ENCODE data around the gene M1AP. TPM values are rescaled to one million over a fixed set of nuclear protein-coding genes. Genes with fewer than 3 reads are reported as not detected.

Gene M1AP
- total RNA-seq, 1 donor from 2014 or later = 4.6 TPM

- no peak for DNase-seq
These were observed 54.0 kb downstream of the M1AP start for GRCh38 chr2:74593826-74594772.

DNA sequence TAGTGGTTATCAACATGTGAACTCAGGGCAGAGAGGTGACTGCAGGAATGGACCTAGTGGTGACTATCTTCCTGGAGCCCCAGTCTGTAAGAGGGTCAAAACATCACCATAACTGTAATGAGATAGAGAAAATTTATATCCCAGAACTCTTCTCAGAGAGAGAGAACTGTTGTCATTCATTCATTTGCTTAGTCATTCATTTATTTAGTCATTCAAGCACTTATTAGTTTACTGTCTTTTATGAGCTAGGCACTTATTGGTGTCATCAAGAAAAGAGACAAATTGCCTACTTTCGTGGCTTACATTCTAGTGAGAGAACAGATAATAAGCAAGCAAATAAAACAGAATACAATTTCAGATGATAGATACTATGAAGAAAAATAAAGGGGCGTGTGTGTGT, 59.5 kb downstream of the M1AP start:
- no peak for DNase-seq

- DNase-seq = peak; percentile 89
These were observed 60.4 kb downstream of the M1AP start for GRCh38 chr2:74587664-74588277.

DNA sequence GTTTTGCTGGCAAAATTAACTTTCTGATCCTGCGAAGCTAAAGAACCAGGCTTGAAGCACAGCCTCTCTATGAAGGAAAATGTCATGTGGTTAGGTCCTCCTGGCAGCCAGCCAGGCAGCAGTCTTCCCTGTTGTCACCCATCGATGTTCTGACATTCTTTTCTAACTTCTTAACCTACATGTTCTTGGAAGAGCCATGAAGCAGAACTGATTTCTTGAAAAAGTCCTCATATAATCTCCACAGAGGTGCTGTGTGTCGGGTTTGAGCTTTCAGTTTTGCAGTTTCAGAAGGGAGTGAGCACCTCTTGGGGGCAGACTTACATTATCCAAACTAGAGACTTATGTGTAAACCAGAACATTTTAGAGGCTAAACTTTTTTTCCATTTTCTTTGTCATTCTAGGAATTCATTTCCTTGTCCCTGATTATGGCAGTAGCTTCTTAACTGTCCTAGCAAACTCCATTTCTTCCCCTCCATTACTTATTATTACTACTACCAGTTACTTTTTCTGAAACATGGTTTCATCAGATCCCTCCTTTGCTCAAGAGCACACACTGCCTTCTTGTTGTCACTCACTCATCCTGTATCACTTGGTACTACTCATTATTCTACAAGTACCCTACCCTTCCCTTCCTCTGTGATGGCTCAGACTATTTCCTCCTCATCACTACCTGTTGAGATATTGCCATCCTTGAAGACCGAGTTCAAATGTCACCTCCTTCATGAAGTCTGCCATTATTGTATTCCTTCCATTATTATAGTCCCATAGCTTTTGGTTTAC, 62.5 kb downstream of the M1AP start:
- DNase-seq = no peak

GRCh38 chr2:74584088-74584645, 64.0 kb downstream of the M1AP start:
- DNase-seq = no peak

DNA sequence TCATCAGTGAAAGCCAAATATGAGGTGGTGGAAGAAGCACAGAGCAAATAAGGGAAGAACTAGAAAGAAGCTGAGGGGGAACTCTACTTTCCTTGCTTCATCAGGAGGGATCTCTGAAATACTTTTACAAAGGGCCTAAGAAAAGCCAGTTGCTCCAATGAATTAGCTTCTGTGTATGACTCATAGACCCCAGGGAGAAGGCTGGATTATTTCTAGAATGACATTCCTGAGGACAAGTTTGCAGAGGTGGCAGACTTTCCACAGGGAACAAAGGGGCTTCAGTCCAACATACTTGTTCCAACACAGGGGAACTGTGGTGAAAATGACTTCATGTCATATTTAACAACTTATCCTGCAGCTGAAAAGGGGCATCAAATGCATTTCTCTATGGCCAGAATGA, 64.6 kb downstream of the M1AP start:
- peak; percentile 73 for DNase-seq

DNA sequence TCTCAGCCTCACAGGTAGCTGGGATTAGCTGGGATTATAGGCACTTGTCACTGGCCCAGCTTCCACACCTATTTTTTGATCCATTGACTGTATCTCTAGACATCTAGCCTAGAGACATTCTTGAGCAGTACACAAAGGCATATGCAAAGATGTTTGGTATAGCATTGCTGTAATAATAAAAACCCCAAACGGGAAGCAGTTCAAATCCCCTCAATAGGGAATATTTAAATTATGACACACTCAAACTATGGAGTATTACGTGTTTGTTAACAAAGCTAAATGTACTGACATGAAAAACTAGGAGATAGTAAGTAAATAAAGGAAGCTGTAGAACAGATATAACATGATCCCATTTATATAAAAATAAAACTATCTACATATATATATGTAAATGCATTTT, 65.9 kb downstream of the M1AP start:
- DNase-seq = no peak

- DNase-seq = no peak
These were observed 66.7 kb downstream of the M1AP start for GRCh38 chr2:74581463-74581862.

GRCh38 chr2:74578408-74578807, 69.7 kb downstream of the M1AP start:
- DNase-seq = no peak

- peak; percentile 57 for DNase-seq
These were observed 70.7 kb downstream of the M1AP start for GRCh38 chr2:74577448-74577847.

- no peak for DNase-seq
These were observed 71.3 kb downstream of the M1AP start for GRCh38 chr2:74576863-74577229.

- peak; percentile 47 for DNase-seq
These were observed 71.8 kb downstream of the M1AP start for GRCh38 chr2:74576211-74576862.

- DNase-seq = no peak
These were observed 72.8 kb downstream of the M1AP start for GRCh38 chr2:74575320-74575719.

- no peak for DNase-seq
These were observed 74.2 kb downstream of the M1AP start for GRCh38 chr2:74573747-74574562.

- DNase-seq = no peak
These were observed 75.8 kb downstream of the M1AP start for GRCh38 chr2:74572178-74572925.

DNA sequence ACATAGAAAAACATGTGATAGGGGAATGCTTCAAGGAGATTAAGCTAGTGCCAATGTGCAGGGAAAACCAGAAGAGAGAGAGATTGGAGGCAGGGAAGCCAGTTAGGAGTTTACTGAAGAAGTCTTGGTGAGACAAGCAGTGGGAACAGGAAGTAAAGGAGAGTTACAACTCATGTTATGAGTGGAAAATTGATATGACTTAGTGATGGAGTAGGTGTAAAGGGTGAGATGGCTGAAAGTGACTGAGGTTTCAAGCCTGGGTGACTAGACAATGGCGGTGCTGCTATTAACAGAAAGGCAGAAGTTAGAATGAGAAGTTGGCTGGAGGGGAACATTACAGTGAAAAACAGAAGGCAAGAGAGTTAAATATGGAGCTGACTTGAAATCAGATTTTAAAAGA, 77.1 kb downstream of the M1AP start:
- no peak for DNase-seq

DNA sequence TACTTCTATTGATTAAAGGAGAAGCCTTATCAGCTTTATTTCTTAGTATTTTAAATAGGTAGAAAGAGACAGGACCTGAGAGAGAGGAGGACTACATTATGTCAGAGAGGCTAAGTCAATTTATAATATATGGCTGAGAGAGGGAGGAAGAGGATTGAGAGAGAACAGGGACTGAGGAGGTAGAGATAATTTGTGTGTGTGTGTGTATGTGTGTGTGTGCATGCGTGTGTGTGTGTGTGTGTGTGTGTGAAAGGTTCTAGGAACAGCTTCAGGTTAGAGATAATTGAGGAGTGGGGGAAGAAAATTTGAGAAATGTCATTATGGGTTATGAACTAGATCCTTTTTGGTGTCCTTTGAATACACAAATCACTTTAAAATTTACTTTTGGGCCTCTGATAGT, 78.4 kb downstream of the M1AP start:
- no peak for DNase-seq

DNA sequence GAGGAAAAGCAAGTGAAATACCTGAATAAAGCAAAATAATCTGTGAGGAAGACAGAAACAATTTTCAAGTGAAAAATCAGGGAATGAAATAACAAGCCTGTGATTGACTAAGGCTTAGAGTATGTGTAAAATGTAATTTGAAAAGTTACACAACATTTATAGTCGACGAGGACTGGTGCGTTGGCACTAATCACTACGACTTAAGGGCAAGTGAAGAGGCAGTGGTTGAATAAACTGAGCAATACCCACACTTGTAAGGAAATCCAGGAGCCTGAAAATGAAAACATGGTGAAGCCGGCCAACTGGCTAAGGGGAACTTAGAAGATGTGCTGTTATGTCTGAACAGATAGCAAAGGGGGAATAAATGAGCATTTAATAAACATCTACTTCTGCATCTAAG, 80.2 kb downstream of the M1AP start:
- no peak for DNase-seq

DNA sequence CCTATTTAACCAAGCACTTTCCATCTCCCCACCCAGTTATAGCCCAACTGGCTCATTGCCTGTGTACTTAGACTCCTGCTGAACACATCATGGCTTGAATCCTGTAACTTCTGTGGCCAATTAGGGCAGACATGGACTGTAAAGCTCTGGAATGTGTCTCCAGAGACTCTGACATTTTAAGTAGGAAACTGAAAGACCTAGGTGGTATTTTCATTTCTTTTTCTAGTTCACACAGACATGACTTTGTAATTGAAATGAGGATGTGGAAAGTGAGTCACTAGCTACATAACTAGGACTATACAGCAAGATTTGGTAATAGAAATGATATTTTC, 81.4 kb downstream of the M1AP start:
- DNase-seq = no peak

DNA sequence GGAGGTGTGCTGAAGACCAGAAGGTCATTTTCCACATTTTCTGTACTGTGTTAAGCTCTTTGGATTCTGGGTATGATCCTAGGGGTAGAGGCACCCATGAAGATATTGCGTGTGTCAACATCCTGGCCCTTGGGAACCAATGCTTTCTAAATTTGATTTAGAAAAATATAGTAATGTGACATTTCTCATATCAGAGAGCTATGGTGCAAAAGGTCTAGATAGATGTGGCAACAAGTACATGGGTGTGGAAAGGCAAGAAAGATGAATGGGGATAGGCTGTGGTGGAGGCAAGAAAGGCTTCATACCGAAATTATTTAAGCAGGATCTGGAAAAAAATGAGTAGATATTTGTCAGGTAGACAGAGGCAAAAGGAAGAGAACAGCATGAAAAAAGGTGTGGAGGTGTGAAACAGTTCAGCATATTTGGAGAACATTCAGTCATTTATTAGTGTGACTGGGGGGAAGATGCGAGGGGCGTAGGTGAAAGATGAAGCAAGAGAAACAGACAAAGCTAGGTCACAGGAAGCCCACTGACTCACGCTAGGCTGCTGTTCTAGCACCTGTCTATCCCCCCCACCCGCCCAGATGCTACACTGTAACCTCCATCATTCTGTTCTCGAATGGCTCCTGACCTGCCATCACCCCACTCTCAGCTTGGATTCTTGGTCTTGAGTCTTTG, 81.9 kb downstream of the M1AP start:
- DNase-seq = no peak
